A549 (cell line): ENCODE measurements around the gene TRIO. TPM values are rescaled to one million over a fixed set of nuclear protein-coding genes. Genes with fewer than 3 reads are reported as not detected.

Experiments used
- ATAC-seq, 2 experiments: fragments of 200-7000 bp in 1 of 2; fragments of >200 bp in 1 of 2; cut with Nextera tagmentation in 1 of 2; cut with Tn5 transposase in 1 of 2; 3 replicates each; pipeline versions ENCODE4 v1.8.0 to v1.9.1; 2018 to 2020; ENCODE audit warnings: mild to moderate bottlenecking in 1 of 2, moderate library complexity in 1 of 2
- CTCF ChIA-PET: fragments of 300-600 bp; sonication (Branson Sonifier 250); formaldehyde crosslinking; extraction: SDS; loops from one replicate; lab custom pipeline; 2021; ENCODE audit warnings: antibody characterized with exemption, inconsistent platforms; lab: Yijun Ruan, JAX
- POLR2A ChIA-PET: fragments of 350-600 bp; formaldehyde crosslinking; extraction: SDS; loops from one replicate; lab custom pipeline; 2021; ENCODE audit warnings: antibody characterized with exemption, inconsistent platforms; lab: Yijun Ruan, JAX
- DNase-seq, 2 experiments: peaks; one replicate each; pipeline versions ENCODE4 v3.0.0 to v3.0.0-alpha.2; 2011 to 2016; ENCODE audit warnings: low read depth in 1 of 2, low spot score in 1 of 2
- FAIRE-seq: peaks from 2 replicates; lab custom pipeline; 2011; peaks lifted over from hg19 to GRCh38; lab: Jason Lieb, UNC
- H3K27ac ChIP-seq, 2 experiments: fragments of >200 bp; sonication (Bioruptor Twin); formaldehyde crosslinking; 3 replicates each; pipeline ENCODE4 v1.5.1; 2016 to 2017
- H3K4me1 ChIP-seq: fragments of >200 bp; sonication (Bioruptor Twin); formaldehyde crosslinking; 3 replicates; pipeline ENCODE4 v1.6.1; 2016
- H3K4me2 ChIP-seq: fragments of >200 bp; sonication (Bioruptor Twin); formaldehyde crosslinking; 3 replicates; pipeline ENCODE4 v1.6.1; 2016
- H3K4me3 ChIP-seq: fragments of >200 bp; sonication (Bioruptor Twin); formaldehyde crosslinking; 3 replicates; pipeline ENCODE4 v1.5.1; 2016
- H3K9me3 ChIP-seq: fragments of >200 bp; sonication (Bioruptor Twin); formaldehyde crosslinking; 3 replicates; pipeline ENCODE4 v1.6.1; 2016
- CHD4 ChIP-seq: fragments of 200-600 bp; sonication (generic); IDR thresholded peaks from 2 replicates; pipeline ENCODE4 v1.6.1; 2016; ENCODE audit warnings: antibody characterized with exemption, mild to moderate bottlenecking, borderline replicate concordance
- EHF ChIP-seq: fragments of 250-450 bp; sonication (Bioruptor Pico); IDR thresholded peaks from 2 replicates; pipeline ENCODE4 v1.5.0; 2020; ENCODE audit warnings: mild to moderate bottlenecking
- EHMT2 ChIP-seq: fragments of 200-600 bp; sonication (generic); IDR thresholded peaks from 2 replicates; pipeline ENCODE4 v1.6.1; 2016; ENCODE audit warnings: antibody characterized with exemption, low read depth, mild to moderate bottlenecking, moderate library complexity
- EP300 ChIP-seq, 2 experiments: fragments of >200 bp; sonication (Bioruptor Twin); formaldehyde crosslinking; IDR thresholded peaks; 2 replicates in 1 of 2; 3 replicates in 1 of 2; pipeline ENCODE4 v1.6.1; 2016 to 2017
- HDAC2 ChIP-seq: fragments of 200-600 bp; sonication (generic); IDR thresholded peaks from 2 replicates; pipeline ENCODE4 v1.6.1; 2016
- HEYL ChIP-seq: fragments of 250-450 bp; sonication (Bioruptor Pico); IDR thresholded peaks from 2 replicates; pipeline ENCODE4 v1.8.0; 2021; ENCODE audit warnings: mild to moderate bottlenecking, moderate library complexity
- HOXA7 ChIP-seq: fragments of 250-450 bp; sonication (Bioruptor Pico); IDR thresholded peaks from 2 replicates; pipeline ENCODE4 v1.5.0; 2020; ENCODE audit warnings: mild to moderate bottlenecking, moderate library complexity
- HOXB5 ChIP-seq: fragments of 250-450 bp; sonication (Bioruptor Pico); IDR thresholded peaks from 2 replicates; pipeline ENCODE4 v1.5.0; 2020; ENCODE audit warnings: mild to moderate bottlenecking, moderate library complexity
- JUNB ChIP-seq: fragments of >200 bp; sonication (Bioruptor Twin); formaldehyde crosslinking; IDR thresholded peaks from 2 replicates; pipeline ENCODE4 v1.6.1; 2016
- KDM1A ChIP-seq: fragments of 200-600 bp; sonication (generic); IDR thresholded peaks from 2 replicates; pipeline ENCODE4 v1.6.1; 2016; ENCODE audit warnings: low read depth, mild to moderate bottlenecking
- MAZ ChIP-seq: fragments of 150-350 bp; IDR thresholded peaks from 2 replicates; pipeline ENCODE4 v1.6.1; 2014; ENCODE audit warnings: antibody characterized with exemption, low read depth, low read length, borderline replicate concordance
- NFE2L2 ChIP-seq: fragments of 150-350 bp; conservative IDR thresholded peaks from 2 replicates; pipeline ENCODE4 v1.6.1; 2014; ENCODE audit warnings: low read length
- PHF8 ChIP-seq: fragments of 200-600 bp; sonication (generic); IDR thresholded peaks from 2 replicates; pipeline ENCODE4 v1.6.1; 2016; ENCODE audit warnings: low read depth, mild to moderate bottlenecking, antibody characterized with exemption, moderate library complexity, borderline replicate concordance
- POLR2AphosphoS2 ChIP-seq: conservative IDR thresholded peaks from 2 replicates; pipeline ENCODE4 v1.6.1; 2012; ENCODE audit warnings: low read length, improper control_type of control experiment, inconsistent platforms
- RCOR1 ChIP-seq: fragments of 150-350 bp; IDR thresholded peaks from 2 replicates; pipeline ENCODE4 v1.6.1; 2014; ENCODE audit warnings: antibody characterized with exemption, low read length, low read depth
- RFX5 ChIP-seq: fragments of 450-650 bp; IDR thresholded peaks from 2 replicates; pipeline ENCODE4 v1.7.1; 2014; ENCODE audit warnings: antibody characterized with exemption, mild to moderate bottlenecking, moderate library complexity
- RNF2 ChIP-seq: fragments of 200-600 bp; sonication (generic); IDR thresholded peaks from 2 replicates; pipeline ENCODE4 v1.6.1; 2016; ENCODE audit warnings: low read depth, mild to moderate bottlenecking, antibody characterized with exemption, moderate library complexity, borderline replicate concordance
- TFCP2L1 ChIP-seq: fragments of 250-450 bp; sonication (Bioruptor Pico); IDR thresholded peaks from 2 replicates; pipeline ENCODE4 v1.5.0; 2021; ENCODE audit warnings: mild to moderate bottlenecking
- ZFP36 ChIP-seq: fragments of 450-650 bp; IDR thresholded peaks from 2 replicates; pipeline ENCODE4 v1.6.1; 2014; ENCODE audit warnings: borderline replicate concordance; ENCODE audit not compliant: partially characterized antibody
- WGBS: methylation state at CpG from one replicate; pipeline ENCODE4 v1.1.6; 2017; ENCODE audit errors: missing lambda C conversion rate; 5-methylcytosine and 5-hydroxymethylcytosine counted together
- polyA plus RNA-seq, 4 experiments: library from polyadenylated mRNA; depleted of rRNA in 3 of 4; stranded (reverse); fragments of >200 nt; fragmentation: RNase III in 1 of 4; extraction: RNeasy Plus Mini Kit Qiagen cat#74134 plus additional on column Dnase treatment in 1 of 4; gene quantifications; 2 replicates in 3 of 4; 3 replicates in 1 of 4; pipeline ENCODE4 v1.2.3, GENCODE V29; 2011 to 2017
- TF ChIP-seq, protein P1 (sequence below): IDR thresholded peaks from 2 replicates; pipeline ENCODE4 v1.6.1; 2012; ENCODE audit warnings: low read depth, borderline replicate concordance
- TF ChIP-seq, protein P2 (sequence below): fragments of >200 bp; sonication (Bioruptor Twin); formaldehyde crosslinking; IDR thresholded peaks from 3 replicates; pipeline ENCODE4 v1.6.1; 2016
- TF ChIP-seq, protein P3 (sequence below): fragments of >200 bp; sonication (Bioruptor Twin); formaldehyde crosslinking; IDR thresholded peaks from 2 replicates; pipeline ENCODE4 v1.6.1; 2016
- TF ChIP-seq, protein P4 (sequence below): IDR thresholded peaks from 2 replicates; pipeline ENCODE4 v1.6.1; 2012
- TF ChIP-seq, protein P5 (sequence below): fragments of 250-450 bp; sonication (Bioruptor Pico); IDR thresholded peaks from 2 replicates; pipeline ENCODE4 v1.5.0; 2021; ENCODE audit warnings: mild to moderate bottlenecking, moderate library complexity, borderline replicate concordance

TRIO gene
- polyA plus RNA-seq, 2 of the 4 experiments (the other 2 are of a cell fraction): 47.5 to 79.0 TPM

DNA sequence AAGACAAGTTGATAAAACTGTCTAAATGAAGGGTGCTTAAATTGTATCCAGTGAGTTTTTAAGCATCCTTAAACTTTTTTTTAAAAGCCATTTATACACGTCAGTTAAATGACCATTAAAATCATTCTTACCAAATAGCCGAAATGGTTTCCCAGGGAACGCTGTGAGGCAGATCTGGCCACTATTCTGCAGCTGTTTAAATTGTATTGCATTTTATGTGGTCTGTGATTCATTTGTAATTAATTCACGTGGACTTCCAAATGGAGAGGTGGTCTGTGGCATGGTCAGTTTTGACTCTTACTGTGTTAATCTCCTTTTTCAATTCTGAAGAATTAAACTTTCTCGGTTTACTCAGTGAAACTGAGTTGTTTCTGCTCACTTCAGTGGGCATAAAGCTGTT lies 324.7 kb downstream of the TRIO start:
- no peak overlapping the region for H3K4me2 ChIP-seq
- no peak for DNase-seq
- H3K27ac ChIP-seq: no peak overlapping the region
- 73% methylated on average over 5 of the region's 5 CpGs for WGBS
- no peaks in the 10 kb centered on the region for H3K9me3 ChIP-seq
- ChIA-PET CTCF (no interaction called here), POLR2A (no interaction called here)
- no peak for ATAC-seq
- no peak overlapping the region for H3K4me3 ChIP-seq
- FAIRE-seq: no peak
- TF ChIP-seq, protein P1, sequence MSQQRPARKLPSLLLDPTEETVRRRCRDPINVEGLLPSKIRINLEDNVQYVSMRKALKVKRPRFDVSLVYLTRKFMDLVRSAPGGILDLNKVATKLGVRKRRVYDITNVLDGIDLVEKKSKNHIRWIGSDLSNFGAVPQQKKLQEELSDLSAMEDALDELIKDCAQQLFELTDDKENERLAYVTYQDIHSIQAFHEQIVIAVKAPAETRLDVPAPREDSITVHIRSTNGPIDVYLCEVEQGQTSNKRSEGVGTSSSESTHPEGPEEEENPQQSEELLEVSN: no peak
- TF ChIP-seq NFE2L2 (no peak), HOXA7 (CRISPR knock-in tag) (no peak), HDAC2 (no peak), PHF8 (no peak), EHF (no peak), POLR2AphosphoS2 (no peak), RFX5 (no peak)
- TF ChIP-seq, protein P2, sequence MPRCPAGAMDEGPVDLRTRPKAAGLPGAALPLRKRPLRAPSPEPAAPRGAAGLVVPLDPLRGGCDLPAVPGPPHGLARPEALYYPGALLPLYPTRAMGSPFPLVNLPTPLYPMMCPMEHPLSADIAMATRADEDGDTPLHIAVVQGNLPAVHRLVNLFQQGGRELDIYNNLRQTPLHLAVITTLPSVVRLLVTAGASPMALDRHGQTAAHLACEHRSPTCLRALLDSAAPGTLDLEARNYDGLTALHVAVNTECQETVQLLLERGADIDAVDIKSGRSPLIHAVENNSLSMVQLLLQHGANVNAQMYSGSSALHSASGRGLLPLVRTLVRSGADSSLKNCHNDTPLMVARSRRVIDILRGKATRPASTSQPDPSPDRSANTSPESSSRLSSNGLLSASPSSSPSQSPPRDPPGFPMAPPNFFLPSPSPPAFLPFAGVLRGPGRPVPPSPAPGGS: no peak
- TF ChIP-seq, protein P3, sequence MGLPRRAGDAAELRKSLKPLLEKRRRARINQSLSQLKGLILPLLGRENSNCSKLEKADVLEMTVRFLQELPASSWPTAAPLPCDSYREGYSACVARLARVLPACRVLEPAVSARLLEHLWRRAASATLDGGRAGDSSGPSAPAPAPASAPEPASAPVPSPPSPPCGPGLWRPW: no peak
- peaks cover 18% of the 10 kb centered on the region for H3K4me1 ChIP-seq

DNA sequence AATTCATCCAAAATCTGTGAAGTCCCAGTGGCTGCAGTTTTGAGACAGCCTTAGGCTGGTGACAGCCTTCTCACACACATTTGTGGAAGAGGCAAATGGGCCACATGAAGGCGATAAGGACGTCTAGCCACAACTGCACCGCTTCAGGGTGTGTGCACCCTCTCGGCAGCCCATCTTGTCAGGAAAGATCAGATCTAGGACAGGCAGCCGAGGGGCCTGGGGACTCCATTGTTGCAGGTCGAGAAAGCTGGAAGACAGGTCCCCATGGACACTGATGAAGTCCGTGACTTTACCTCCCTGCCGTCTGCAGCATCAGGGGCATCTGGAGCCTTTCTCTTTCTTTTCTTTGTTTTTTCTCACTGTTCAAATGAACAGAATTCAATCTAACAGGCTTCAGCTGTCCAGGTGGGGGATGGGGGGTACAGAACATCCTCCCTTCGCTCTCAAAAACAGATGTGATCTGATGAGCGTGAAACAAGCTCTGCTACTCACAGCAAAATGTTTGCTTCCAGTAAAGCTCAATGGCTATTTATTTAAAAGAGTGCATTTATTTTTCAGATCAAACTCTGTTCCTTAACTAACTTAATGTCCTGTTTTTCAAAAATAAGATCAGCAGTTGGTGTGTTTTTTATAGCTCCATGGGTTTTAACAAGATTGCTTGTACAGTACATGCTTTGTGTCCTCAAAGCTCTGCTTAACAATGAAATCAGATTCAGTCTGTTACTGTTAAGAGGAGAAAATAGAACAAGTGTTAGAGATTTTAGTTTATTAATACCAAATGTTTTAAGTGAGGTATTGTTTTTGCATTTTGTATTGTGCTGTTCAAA lies 326.6 kb downstream of the TRIO start:
- TF ChIP-seq EP300 (IDR thresholded peaks at IDR 0.05) (no peak), JUNB (no peak), MAZ (no peak), TFCP2L1 (CRISPR knock-in tag) (no peak), EHMT2 (no peak), CHD4 (no peak), RCOR1 (no peak), KDM1A (no peak), RNF2 (no peak), HEYL (no peak)
- POLR2A ChIA-PET: no interaction called here
- no peak for FAIRE-seq
- Histone ChIP-seq H3K9me3 (no peaks in the 10 kb centered on the region), H3K27ac (no peak overlapping the region), H3K4me1 (no peaks in the 10 kb centered on the region; the same call in 2 of the 3 replicates), H3K4me3 (no peak overlapping the region), H3K4me2 (no peak overlapping the region)
- no peak for DNase-seq
- no peak for ATAC-seq
- CTCF ChIA-PET: interaction anchor here (3.2 kb wide), 1 partner anchor 179 kb away, joined by 10 read pairs; no protein-coding TSS in a partner anchor
- 87% methylated on average over 10 of the region's 10 CpGs for WGBS

DNA sequence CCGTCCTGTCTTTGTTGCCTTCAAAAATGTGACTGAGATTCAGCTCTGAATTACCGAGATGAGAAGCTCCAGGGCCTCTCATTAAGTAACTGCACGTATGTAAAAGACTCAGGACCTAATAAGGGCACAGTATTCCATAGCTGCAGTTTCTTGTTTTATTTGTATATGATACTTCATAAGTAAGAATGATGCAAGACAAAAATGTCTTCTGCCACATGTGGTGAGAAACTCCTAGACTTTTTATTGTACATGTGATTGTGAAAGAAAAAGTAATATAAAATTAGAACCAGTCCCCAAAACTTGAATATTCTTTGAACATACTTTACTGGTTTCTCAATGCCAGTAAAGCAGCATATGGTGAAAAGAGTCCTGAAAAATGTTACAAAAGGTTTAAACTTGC lies 328.4 kb downstream of the TRIO start:
- Histone ChIP-seq H3K4me3 (no peak overlapping the region), H3K4me2 (no peak overlapping the region), H3K4me1 (no peaks in the 10 kb centered on the region), H3K27ac (no peak overlapping the region), H3K9me3 (no peaks in the 10 kb centered on the region)
- ChIA-PET CTCF (interaction anchor here (2.2 to 3.2 kb wide), 2 partner anchors 110 to 177 kb away, joined by 7 to 10 read pairs; partner anchors contain the start of gene OTULINL), POLR2A (no interaction called here)
- DNase-seq: no peak
- no peak for ATAC-seq
- WGBS: 92% methylated on average over 3 of the region's 3 CpGs
- TF ChIP-seq PHF8 (no peak), EHF (no peak), HDAC2 (no peak), HOXB5 (no peak), KDM1A (no peak), JUNB (no peak), ZFP36 (no peak)
- TF ChIP-seq, protein P4, sequence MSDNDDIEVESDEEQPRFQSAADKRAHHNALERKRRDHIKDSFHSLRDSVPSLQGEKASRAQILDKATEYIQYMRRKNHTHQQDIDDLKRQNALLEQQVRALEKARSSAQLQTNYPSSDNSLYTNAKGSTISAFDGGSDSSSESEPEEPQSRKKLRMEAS: no peak
- TF ChIP-seq, protein P5, sequence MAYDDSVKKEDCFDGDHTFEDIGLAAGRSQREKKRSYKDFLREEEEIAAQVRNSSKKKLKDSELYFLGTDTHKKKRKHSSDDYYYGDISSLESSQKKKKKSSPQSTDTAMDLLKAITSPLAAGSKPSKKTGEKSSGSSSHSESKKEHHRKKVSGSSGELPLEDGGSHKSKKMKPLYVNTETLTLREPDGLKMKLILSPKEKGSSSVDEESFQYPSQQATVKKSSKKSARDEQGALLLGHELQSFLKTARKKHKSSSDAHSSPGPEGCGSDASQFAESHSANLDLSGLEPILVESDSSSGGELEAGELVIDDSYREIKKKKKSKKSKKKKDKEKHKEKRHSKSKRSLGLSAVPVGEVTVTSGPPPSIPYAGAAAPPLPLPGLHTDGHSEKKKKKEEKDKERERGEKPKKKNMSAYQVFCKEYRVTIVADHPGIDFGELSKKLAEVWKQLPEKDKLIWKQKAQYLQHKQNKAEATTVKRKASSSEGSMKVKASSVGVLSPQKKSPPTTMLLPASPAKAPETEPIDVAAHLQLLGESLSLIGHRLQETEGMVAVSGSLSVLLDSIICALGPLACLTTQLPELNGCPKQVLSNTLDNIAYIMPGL (CRISPR knock-in tag): no peak
- FAIRE-seq: no peak
